ENCODE results near the gene GMDS.

The GMDS gene

GRCh38 chr6:1931817-1932216 is 313.6 kb downstream of the GMDS start:
- DNase-seq = no peak
- H3K36me3 ChIP-seq = no peaks in the 10 kb centered on the region
- TF ChIP-seq CTCF (IDR thresholded peaks at IDR 0.05; ENCODE audit: low read depth, low read length) = no peak
- H3K4me3 ChIP-seq (ENCODE audit: low read depth, low read length) = no peak overlapping the region
- H3K27me3 ChIP-seq = no peaks in the 10 kb centered on the region
- no peaks in the 10 kb centered on the region for H3K4me1 ChIP-seq
- no peaks in the 10 kb centered on the region; the same call in 1 of the 2 replicates for H3K9me3 ChIP-seq

- Histone ChIP-seq H3K4me3 (ENCODE audit: low read depth, low read length) (no peak overlapping the region), H3K9me3 (no peaks in the 10 kb centered on the region; the same call in 1 of the 2 replicates), H3K27me3 (no peaks in the 10 kb centered on the region), H3K36me3 (no peaks in the 10 kb centered on the region), H3K4me1 (no peaks in the 10 kb centered on the region)
- DNase-seq = no peak
- no peak for TF ChIP-seq CTCF (IDR thresholded peaks at IDR 0.05; ENCODE audit: low read depth, low read length)
Measured at GRCh38 chr6:1930356-1930755, 315.0 kb downstream of the GMDS start.

- no peak overlapping the region for H3K4me3 ChIP-seq (ENCODE audit: low read depth, low read length)
- TF ChIP-seq CTCF (IDR thresholded peaks at IDR 0.05; ENCODE audit: low read depth, low read length) = no peak
- H3K9me3 ChIP-seq = no peaks in the 10 kb centered on the region; the same call in 1 of the 2 replicates
- no peaks in the 10 kb centered on the region for H3K4me1 ChIP-seq
- no peaks in the 10 kb centered on the region for H3K27me3 ChIP-seq
- DNase-seq = no peak
- H3K36me3 ChIP-seq = no peaks in the 10 kb centered on the region
Measured at GRCh38 chr6:1929931-1930330, 315.5 kb downstream of the GMDS start.

- no peak for DNase-seq
- Histone ChIP-seq H3K36me3 (no peaks in the 10 kb centered on the region), H3K4me1 (no peaks in the 10 kb centered on the region), H3K4me3 (ENCODE audit: low read depth, low read length) (no peak overlapping the region), H3K9me3 (no peaks in the 10 kb centered on the region), H3K27me3 (no peaks in the 10 kb centered on the region)
- TF ChIP-seq CTCF (IDR thresholded peaks at IDR 0.05; ENCODE audit: low read depth, low read length) = no peak
Measured at GRCh38 chr6:1925743-1926430, 319.5 kb downstream of the GMDS start.

GRCh38 chr6:1923449-1923848 is 322.0 kb downstream of the GMDS start:
- Histone ChIP-seq H3K4me3 (ENCODE audit: low read depth, low read length) (no peak overlapping the region), H3K36me3 (no peaks in the 10 kb centered on the region), H3K9me3 (no peaks in the 10 kb centered on the region), H3K27me3 (no peaks in the 10 kb centered on the region), H3K4me1 (no peaks in the 10 kb centered on the region)
- DNase-seq = no peak
- TF ChIP-seq CTCF (IDR thresholded peaks at IDR 0.05; ENCODE audit: low read depth, low read length) = no peak

GRCh38 chr6:1917626-1918371 is 327.6 kb downstream of the GMDS start:
- Histone ChIP-seq H3K9me3 (no peaks in the 10 kb centered on the region), H3K4me1 (no peaks in the 10 kb centered on the region), H3K4me3 (ENCODE audit: low read depth, low read length) (no peak overlapping the region), H3K36me3 (no peaks in the 10 kb centered on the region), H3K27me3 (no peaks in the 10 kb centered on the region)
- TF ChIP-seq CTCF (IDR thresholded peaks at IDR 0.05; ENCODE audit: low read depth, low read length) = no peak
- no peak for DNase-seq
